ENCODE data around the gene GLYR1. TPM values are rescaled to one million over a fixed set of nuclear protein-coding genes. Genes with fewer than 3 reads are reported as not detected.

The GLYR1 gene
- total and polyA plus RNA-seq, 2 donors (not counting 1 experiment from before 2014, with no cell fraction given) = 34.0 to 137 TPM

- Mint-ChIP-seq H3K27ac (no peak overlapping the region), H3K9me3 (ENCODE audit: insufficient read depth) (peaks cover 3% of the 10 kb centered on the region), H3K27me3 (peaks cover 16% of the 10 kb centered on the region), H3K4me1 (no peaks in the 10 kb centered on the region), H3K4me3 (no peak overlapping the region)
- Histone ChIP-seq H4K20me1 (ENCODE audit: control insufficient read depth, insufficient read depth, low read length, poor library complexity, severe bottlenecking) (no peaks in the 10 kb centered on the region), H3K9me3 (ENCODE audit: control extremely low read depth in 1 of 3, control insufficient read depth in 2 of 3, insufficient read depth in 1 of 3, low read length in 2 of 3) (peaks cover 0 to 13% (median 4%) of the 10 kb centered on the region in 3 donors), H2AFZ (ENCODE audit: insufficient read depth, low read depth, low read length, poor library complexity, severe bottlenecking) (no peak overlapping the region), H3K79me2 (ENCODE audit: control insufficient read depth, insufficient read depth, low read length) (no peaks in the 10 kb centered on the region), H3K4me2 (replicated peaks; ENCODE audit: low read depth, low read length, poor library complexity, severe bottlenecking) (no peak overlapping the region), H3K4me1 (ENCODE audit: control insufficient read depth in 2 of 2, insufficient read depth in 2 of 2, low read length in 2 of 2) (no peaks in the 10 kb centered on the region), H3K4me3 (ENCODE audit: control extremely low read depth in 1 of 5, extremely low read depth in 1 of 5, insufficient read depth in 1 of 5, low read depth in 2 of 5, low read length in 4 of 5) (no peak overlapping the region), H3K27me3 (replicated peaks in 1 of 4; ENCODE audit: control extremely low read depth in 1 of 4, control insufficient read depth in 3 of 4, insufficient read depth in 4 of 4, low read length in 3 of 4) (no peaks in the 10 kb centered on the region), H3K36me3 (replicated peaks in 1 of 2; ENCODE audit: control extremely low read depth in 1 of 2, control insufficient read depth in 1 of 2, extremely low read depth in 1 of 2, insufficient read depth in 2 of 2, low read length in 1 of 2) (no peaks in the 10 kb centered on the region), H3K27ac (ENCODE audit: low read length in 2 of 2) (no peak overlapping the region), H3K9ac (ENCODE audit: low read length) (no peak overlapping the region)
- DNase-seq = no peak
- intact Hi-C loops (cut with micrococcal nuclease) = no loop called here
- POLR2A ChIA-PET = no interaction called here
- no peak for ATAC-seq (ENCODE audit: low read depth)
- CTCF ChIA-PET = no interaction called here
- TF ChIP-seq EZH2 (IDR thresholded peaks at IDR 0.05; ENCODE audit: borderline replicate concordance, insufficient read depth, low read depth, low read length, poor library complexity, severe bottlenecking) (no peak), CTCF (IDR thresholded peaks at IDR 0.05) (no peak)
- WGBS (ENCODE audit: insufficient coverage) = 96% methylated on average over 13 of the region's 13 CpGs
Observed at GRCh38 chr16:4895366-4895765, 48.3 kb upstream of the GLYR1 start.

DNA sequence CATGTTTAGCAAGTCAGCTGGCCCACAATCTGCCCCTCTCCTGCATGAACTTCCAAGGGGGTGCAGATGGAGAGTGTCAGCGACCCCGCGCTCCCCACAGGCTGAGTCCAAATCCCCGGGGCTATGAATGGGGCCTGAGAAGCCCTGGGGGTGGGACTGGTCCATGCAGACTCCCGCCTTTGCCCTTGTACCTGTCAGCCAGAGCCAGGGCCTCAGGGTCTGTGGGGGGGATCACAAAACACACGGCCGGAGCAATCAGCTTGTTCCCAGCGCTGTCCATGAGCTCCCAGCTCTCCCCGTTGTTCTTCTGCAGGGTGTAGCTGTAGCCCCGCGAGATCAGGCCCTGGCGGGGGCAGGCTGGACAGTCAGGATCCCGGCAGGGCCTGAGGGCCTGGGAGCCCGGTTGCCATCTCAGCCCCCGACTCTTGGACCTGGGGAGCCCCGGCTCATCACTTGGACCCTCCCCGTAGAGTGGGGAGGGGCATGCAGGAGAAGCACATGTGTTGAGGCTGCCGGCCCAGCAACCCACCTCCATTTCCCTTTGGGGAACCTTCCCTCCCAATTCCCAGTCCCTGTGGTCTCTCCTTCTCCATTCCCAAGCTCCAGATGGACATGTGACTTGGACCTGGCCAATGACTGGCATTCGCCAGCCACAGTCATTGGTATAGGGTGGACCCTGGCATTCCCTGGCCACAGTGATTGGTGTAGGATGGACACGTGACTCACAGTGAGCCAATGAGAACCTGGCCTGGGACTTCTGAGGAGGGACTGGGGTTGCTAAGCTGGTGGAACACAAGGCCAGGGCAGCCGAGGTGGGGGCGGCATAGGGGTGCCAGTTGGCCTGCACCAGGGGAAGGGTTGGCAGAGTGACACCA, 47.4 kb upstream of the GLYR1 start:
- H3K27ac Mint-ChIP-seq = no peak overlapping the region
- Histone ChIP-seq H3K9me3 (ENCODE audit: control extremely low read depth in 1 of 3, control insufficient read depth in 2 of 3, insufficient read depth in 1 of 3, low read length in 2 of 3) (peaks cover 0 to 13% (median 4%) of the 10 kb centered on the region in 3 donors), H3K27me3 (replicated peaks in 1 of 4; ENCODE audit: control extremely low read depth in 1 of 4, control insufficient read depth in 3 of 4, insufficient read depth in 4 of 4, low read length in 3 of 4) (no peaks in the 10 kb centered on the region), H3K4me1 (ENCODE audit: control insufficient read depth in 2 of 2, insufficient read depth in 2 of 2, low read length in 2 of 2) (no peaks in the 10 kb centered on the region), H3K79me2 (ENCODE audit: control insufficient read depth, insufficient read depth, low read length) (no peaks in the 10 kb centered on the region), H4K20me1 (ENCODE audit: control insufficient read depth, insufficient read depth, low read length, poor library complexity, severe bottlenecking) (no peaks in the 10 kb centered on the region), H2AFZ (ENCODE audit: insufficient read depth, low read depth, low read length, poor library complexity, severe bottlenecking) (no peak overlapping the region), H3K36me3 (replicated peaks in 1 of 2; ENCODE audit: control extremely low read depth in 1 of 2, control insufficient read depth in 1 of 2, extremely low read depth in 1 of 2, insufficient read depth in 2 of 2, low read length in 1 of 2) (no peaks in the 10 kb centered on the region), H3K9ac (ENCODE audit: low read length) (no peak overlapping the region), H3K4me3 (ENCODE audit: control extremely low read depth in 1 of 5, extremely low read depth in 1 of 5, insufficient read depth in 1 of 5, low read depth in 2 of 5, low read length in 4 of 5) (no peak overlapping the region), H3K4me2 (replicated peaks; ENCODE audit: low read depth, low read length, poor library complexity, severe bottlenecking) (no peak overlapping the region), H3K27ac (ENCODE audit: low read length in 2 of 2) (no peak overlapping the region)
- DNase-seq = no peak
- no peak for ATAC-seq (ENCODE audit: low read depth)
- POLR2A ChIA-PET = no interaction called here
- no peak overlapping the region for H3K4me3 Mint-ChIP-seq
- CTCF ChIA-PET = no interaction called here
- peaks cover 10% of the 10 kb centered on the region for H3K27me3 Mint-ChIP-seq
- no peak for TF ChIP-seq CTCF (IDR thresholded peaks at IDR 0.05)
- TF ChIP-seq EZH2 (IDR thresholded peaks at IDR 0.05; ENCODE audit: borderline replicate concordance, insufficient read depth, low read depth, low read length, poor library complexity, severe bottlenecking) = no peak
- peaks cover 3% of the 10 kb centered on the region for H3K9me3 Mint-ChIP-seq (ENCODE audit: insufficient read depth)
- intact Hi-C loops (cut with micrococcal nuclease) = no loop called here
- no peaks in the 10 kb centered on the region for H3K4me1 Mint-ChIP-seq
- WGBS (ENCODE audit: insufficient coverage) = 96% methylated on average over 20 of the region's 22 CpGs

All from B cell (primary cell).